PC-3 (cell line): Measurements from ENCODE around the gene HEYL. TPM values are rescaled to one million over a fixed set of nuclear protein-coding genes. Genes with fewer than 3 reads are reported as not detected.

ENCODE experiments used
- ATAC-seq: fragments of 200-7000 bp; cut with Tn5 transposase; 2 replicates; pipeline ENCODE4 v1.9.1; 2020; ENCODE audit warnings: mild to moderate bottlenecking, moderate library complexity
- BruUV-seq: library from RNA; stranded (reverse); fragments of 400-500 nt; replicated peaks from 2 replicates; lab custom pipeline; 2021; lab: Mats Ljungman, UMichigan
- CTCF ChIA-PET: fragments of 300-600 bp; sonication (Branson Sonifier 250); formaldehyde crosslinking; loops from one replicate; lab custom pipeline; 2022; ENCODE audit warnings: antibody characterized with exemption; lab: Charles Lee
- POLR2A ChIA-PET: fragments of 300-600 bp; sonication (Branson Sonifier 250); formaldehyde crosslinking; loops from one replicate; lab custom pipeline; 2022; ENCODE audit warnings: antibody characterized with exemption; ENCODE audit not compliant: unreplicated experiment; lab: Charles Lee
- DNase-seq: peaks from one replicate; pipeline ENCODE4 v3.0.0-alpha.2; 2015
- H2AFZ ChIP-seq: fragments of 300-600 bp; sonication (generic); 2 replicates; pipeline ENCODE4 v1.6.0; 2016; ENCODE audit warnings: antibody characterized with exemption, low read length
- H3F3A ChIP-seq: fragments of 300-600 bp; sonication (generic); one replicate; pipeline ENCODE4 v1.6.0; 2017; ENCODE audit warnings: antibody characterized with exemption, low read length, control low read depth, mild to moderate bottlenecking; ENCODE audit not compliant: unreplicated experiment
- H3K27ac ChIP-seq: fragments of 300-600 bp; sonication (generic); 2 replicates; pipeline ENCODE4 v1.5.1; 2016; ENCODE audit warnings: mild to moderate bottlenecking, low read length
- H3K27me3 ChIP-seq: fragments of 300-600 bp; sonication (generic); 2 replicates; pipeline ENCODE4 v1.6.1; 2016; ENCODE audit warnings: low read length, mixed read lengths
- H3K36me3 ChIP-seq: fragments of 300-600 bp; sonication (generic); 2 replicates; pipeline ENCODE4 v1.6.1; 2016; ENCODE audit warnings: low read depth, mixed run types, low read length, mixed read lengths
- H3K4me1 ChIP-seq: fragments of 300-600 bp; sonication (generic); 2 replicates; pipeline ENCODE4 v1.5.1; 2016; ENCODE audit warnings: low read length; ENCODE audit not compliant: insufficient read depth
- H3K4me2 ChIP-seq: fragments of 300-600 bp; sonication (generic); 2 replicates; pipeline ENCODE4 v1.6.0; 2016; ENCODE audit warnings: low read length
- H3K4me3 ChIP-seq: fragments of 300-600 bp; sonication (generic); 2 replicates; pipeline ENCODE4 v1.5.1; 2016; ENCODE audit warnings: mild to moderate bottlenecking, low read length, mixed read lengths
- H3K79me2 ChIP-seq: fragments of 300-600 bp; sonication (generic); 2 replicates; pipeline ENCODE4 v1.6.1; 2017; ENCODE audit warnings: low read length, mixed read lengths
- H3K9ac ChIP-seq: fragments of 300-600 bp; sonication (generic); 2 replicates; pipeline ENCODE4 v1.6.0; 2016; ENCODE audit warnings: mild to moderate bottlenecking, low read length
- H3K9me2 ChIP-seq: fragments of 300-600 bp; sonication (generic); replicated peaks from 2 replicates; pipeline ENCODE4 v1.6.1; 2016; ENCODE audit warnings: mixed run types, low read length, mixed read lengths
- H3K9me3 ChIP-seq: fragments of 300-600 bp; sonication (generic); 2 replicates; pipeline ENCODE4 v1.6.1; 2016; ENCODE audit warnings: low read length, mixed read lengths
- H4K20me1 ChIP-seq: fragments of 300-600 bp; sonication (generic); 2 replicates; pipeline ENCODE4 v1.6.1; 2016; ENCODE audit warnings: low read length, mixed read lengths
- EZH2 ChIP-seq: fragments of 300-600 bp; sonication (generic); IDR thresholded peaks from one replicate; pipeline ENCODE4 v1.6.1; 2017; ENCODE audit warnings: antibody characterized with exemption, mild to moderate bottlenecking, low read length; ENCODE audit not compliant: unreplicated experiment
- EZH2phosphoT487 ChIP-seq: fragments of 300-600 bp; sonication (generic); IDR thresholded peaks from 2 replicates; pipeline ENCODE4 v1.6.1; 2018; ENCODE audit warnings: mild to moderate bottlenecking, antibody characterized with exemption, low read length, borderline replicate concordance
- intact Hi-C: fragments of 100-400 bp; cut with micrococcal nuclease; formaldehyde crosslinking; loops from 2 replicates; pipeline ENCODE4 v1.9.0; 2023
- total RNA-seq: library from RNA; depleted of rRNA; stranded (reverse); fragments of >200 nt; gene quantifications from 2 replicates; pipeline ENCODE4 v1.2.3, GENCODE V29; 2014
- TF ChIP-seq, protein P1 (sequence below): fragments of 300-600 bp; sonication (generic); conservative IDR thresholded peaks from 2 replicates; pipeline ENCODE4 v1.5.1; 2017; ENCODE audit warnings: antibody characterized with exemption, low read depth, mild to moderate bottlenecking, low read length

HEYL gene
- total RNA-seq, 1 experiment from 2014 or later: not detected

DNA sequence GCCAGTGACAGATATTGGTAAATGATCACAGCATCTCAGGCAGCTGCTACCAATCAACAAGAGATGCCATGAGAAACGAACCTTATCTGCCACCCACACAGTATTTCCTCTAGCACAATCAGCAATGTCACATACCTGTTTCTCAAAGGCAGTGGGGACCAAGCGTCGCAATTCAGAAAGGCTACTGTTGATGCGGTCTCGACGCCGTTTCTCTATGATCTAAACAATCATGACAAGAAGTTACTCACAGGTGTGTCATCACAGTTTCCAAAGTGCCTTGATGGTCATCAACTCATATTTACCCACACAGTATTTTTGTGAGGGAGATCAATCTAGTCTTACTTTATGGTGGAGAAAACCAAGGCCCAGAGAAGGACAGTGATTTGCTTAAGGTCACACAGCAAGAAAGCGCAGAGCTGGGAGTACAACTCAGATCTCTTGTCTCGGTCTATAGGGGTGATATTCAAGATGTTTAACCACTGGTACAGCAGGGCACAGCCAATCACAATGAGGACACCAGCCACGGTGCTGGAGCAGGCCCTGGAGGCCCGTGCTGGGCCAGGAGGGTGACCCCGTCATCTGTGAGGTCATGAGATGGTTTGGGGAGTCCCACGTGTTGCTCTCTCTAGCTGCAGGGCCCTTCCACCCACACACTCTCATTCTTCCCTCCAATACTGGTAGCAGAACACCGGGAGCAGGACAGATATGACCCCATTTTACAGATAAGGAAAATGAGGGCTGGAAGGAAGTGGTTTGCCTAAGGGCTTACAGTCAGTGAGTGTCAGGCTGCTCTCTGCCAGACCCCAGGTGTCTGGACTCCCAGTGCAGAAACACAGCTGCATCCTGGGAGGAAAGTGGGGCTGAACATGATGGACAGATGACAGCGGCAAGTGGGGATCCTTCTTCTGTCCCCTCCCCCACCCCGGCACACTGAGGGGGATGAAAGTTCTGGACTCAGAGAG is 7.8 kb downstream of the HEYL start:
- Histone ChIP-seq H3K4me2 (no peak overlapping the region), H2AFZ (no peak overlapping the region), H3K9me3 (no peaks in the 10 kb centered on the region), H3K27me3 (peaks cover 14% of the 10 kb centered on the region), H3K9me2 (no peaks in the 10 kb centered on the region), H3K9ac (no peak overlapping the region), H3K4me3 (no peak overlapping the region), H3K36me3 (no peaks in the 10 kb centered on the region), H3K4me1 (no peaks in the 10 kb centered on the region), H3K27ac (no peak overlapping the region), H3K79me2 (no peaks in the 10 kb centered on the region), H3F3A (no peaks in the 10 kb centered on the region), H4K20me1 (no peaks in the 10 kb centered on the region)
- TF ChIP-seq EZH2 (no peak), EZH2phosphoT487 (no peak)
- TF ChIP-seq, protein P1, sequence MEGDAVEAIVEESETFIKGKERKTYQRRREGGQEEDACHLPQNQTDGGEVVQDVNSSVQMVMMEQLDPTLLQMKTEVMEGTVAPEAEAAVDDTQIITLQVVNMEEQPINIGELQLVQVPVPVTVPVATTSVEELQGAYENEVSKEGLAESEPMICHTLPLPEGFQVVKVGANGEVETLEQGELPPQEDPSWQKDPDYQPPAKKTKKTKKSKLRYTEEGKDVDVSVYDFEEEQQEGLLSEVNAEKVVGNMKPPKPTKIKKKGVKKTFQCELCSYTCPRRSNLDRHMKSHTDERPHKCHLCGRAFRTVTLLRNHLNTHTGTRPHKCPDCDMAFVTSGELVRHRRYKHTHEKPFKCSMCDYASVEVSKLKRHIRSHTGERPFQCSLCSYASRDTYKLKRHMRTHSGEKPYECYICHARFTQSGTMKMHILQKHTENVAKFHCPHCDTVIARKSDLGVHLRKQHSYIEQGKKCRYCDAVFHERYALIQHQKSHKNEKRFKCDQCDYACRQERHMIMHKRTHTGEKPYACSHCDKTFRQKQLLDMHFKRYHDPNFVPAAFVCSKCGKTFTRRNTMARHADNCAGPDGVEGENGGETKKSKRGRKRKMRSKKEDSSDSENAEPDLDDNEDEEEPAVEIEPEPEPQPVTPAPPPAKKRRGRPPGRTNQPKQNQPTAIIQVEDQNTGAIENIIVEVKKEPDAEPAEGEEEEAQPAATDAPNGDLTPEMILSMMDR: no peak
- ATAC-seq (no peak), DNase-seq (peak; percentile 17)
- ChIA-PET CTCF (no interaction called here), POLR2A (no interaction called here)
- BruUV-seq: no TSS peak
- intact Hi-C loops: no loop called here

- Histone ChIP-seq H3K4me3 (no peak overlapping the region), H2AFZ (no peak overlapping the region), H3K9me3 (no peaks in the 10 kb centered on the region), H3F3A (no peaks in the 10 kb centered on the region), H3K4me2 (no peak overlapping the region), H3K27ac (no peak overlapping the region), H4K20me1 (no peaks in the 10 kb centered on the region), H3K9me2 (no peaks in the 10 kb centered on the region), H3K4me1 (no peaks in the 10 kb centered on the region), H3K79me2 (no peaks in the 10 kb centered on the region), H3K36me3 (no peaks in the 10 kb centered on the region), H3K9ac (no peak overlapping the region), H3K27me3 (peaks cover 34% of the 10 kb centered on the region)
- DNase-seq: no peak
- intact Hi-C loops: no loop called here
- no peak for ATAC-seq
- POLR2A ChIA-PET: no interaction called here
- TF ChIP-seq EZH2 (no peak), EZH2phosphoT487 (no peak)
- TF ChIP-seq, protein P1: no peak
- CTCF ChIA-PET: no interaction called here
- BruUV-seq: no TSS peak
These were observed 10.6 kb downstream of the HEYL start for GRCh38 chr1:39628807-39629350.
